ENCODE data around the gene OR5K4.
"Not testable (repeated sequence)": the region's sequence is repeated elsewhere in the genome, so short reads cannot be mapped to it uniquely, and the experiment has no call there.

Gene OR5K4

GRCh38 chr3:98372445-98372844 is 18.8 kb downstream of the OR5K4 start:
- no peak for DNase-seq

DNA sequence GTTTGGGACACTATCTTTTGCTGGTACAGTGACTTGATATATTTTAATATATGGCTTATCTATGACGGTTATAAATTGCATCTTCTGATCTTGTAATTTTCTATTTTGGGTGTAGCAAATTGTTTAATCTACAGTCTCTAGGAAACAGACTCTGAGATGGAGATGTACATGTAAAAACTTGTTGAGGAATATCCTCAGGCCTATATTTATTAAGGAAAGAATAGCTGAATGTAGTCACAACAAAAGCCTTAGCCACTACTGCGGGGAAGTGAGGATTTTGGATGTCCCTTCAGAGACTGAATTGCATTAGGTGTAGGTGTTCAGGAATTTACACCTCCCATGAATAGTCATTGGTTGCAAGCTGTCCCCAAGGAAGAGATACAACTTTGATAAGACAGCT is 23.0 kb downstream of the OR5K4 start:
- no peak for DNase-seq

DNA sequence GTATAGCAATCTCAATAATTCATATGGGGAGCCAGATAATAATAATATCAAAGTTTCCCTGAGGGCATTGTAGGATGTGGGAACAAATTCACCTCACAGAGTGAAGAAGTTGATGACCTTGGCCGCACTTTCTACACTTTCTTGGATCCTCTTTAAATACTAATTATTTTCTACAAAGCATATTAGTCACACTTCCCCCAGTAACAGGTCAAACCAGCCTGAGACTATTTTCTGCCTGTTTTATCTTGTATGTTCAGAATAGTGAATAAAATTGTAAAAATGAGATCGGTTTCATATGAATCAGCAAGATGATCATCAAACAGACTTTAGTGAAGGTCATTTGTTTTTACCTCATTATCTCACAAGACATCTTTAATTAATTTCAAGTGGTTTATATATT is 34.5 kb downstream of the OR5K4 start:
- DNase-seq, result no peak

- DNase-seq, result no peak
These were observed 36.7 kb downstream of the OR5K4 start, which contains the start of gene OR5K3 for GRCh38 chr3:98390366-98390765. Gene OR5K3 (plus strand): TSS chr3:98390666. CDS start chr3:98390666, 0 bp downstream.

- DNase-seq, result no peak
These were observed 41.4 kb downstream of the OR5K4 start for GRCh38 chr3:98395101-98395500.

GRCh38 chr3:98396482-98396881 is 42.8 kb downstream of the OR5K4 start:
- DNase-seq, result not testable (repeated sequence)

DNA sequence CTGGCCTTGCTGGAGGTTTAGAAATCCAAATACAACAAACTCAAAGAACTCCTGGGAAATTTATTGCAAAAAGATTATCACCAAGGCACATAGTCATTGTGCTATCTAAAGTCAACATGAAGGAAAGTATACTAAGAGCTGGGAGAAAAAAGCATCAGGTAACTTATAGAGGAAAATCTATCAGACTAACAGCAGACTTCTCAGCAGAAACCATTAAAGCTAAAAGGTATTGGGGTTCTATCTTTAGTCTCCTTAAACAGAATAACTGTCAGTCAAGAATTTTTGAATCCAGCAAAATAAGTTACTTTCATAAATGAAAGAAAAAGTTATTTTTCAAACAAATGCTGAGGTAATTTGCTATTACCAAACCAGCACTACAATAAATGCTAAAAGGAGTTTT is 44.9 kb downstream of the OR5K4 start:
- DNase-seq, result no peak

DNA sequence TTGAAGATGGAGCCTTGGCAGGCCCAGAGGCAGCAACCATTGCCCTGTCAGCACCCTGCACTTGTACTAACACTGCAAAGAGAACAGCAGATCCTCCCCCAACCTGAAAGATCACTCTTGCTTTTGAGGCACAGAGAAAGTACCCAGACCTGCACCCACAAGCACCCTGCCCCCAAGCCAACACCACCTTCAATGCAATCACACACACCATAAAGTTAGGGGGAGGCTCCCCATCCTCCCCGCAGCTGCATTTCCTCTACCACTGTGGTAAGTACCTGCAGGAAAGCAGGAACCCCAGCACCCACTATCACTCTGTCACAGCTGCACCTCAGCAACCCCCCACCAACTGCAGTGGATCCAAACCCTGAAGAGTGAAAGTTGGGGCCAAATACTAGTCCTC is 48.9 kb downstream of the OR5K4 start:
- DNase-seq, result no peak

- DNase-seq, result no peak
These were observed 50.4 kb downstream of the OR5K4 start for GRCh38 chr3:98404010-98404409.
